ENCODE data around the gene WFDC2.

Gene WFDC2

DNA sequence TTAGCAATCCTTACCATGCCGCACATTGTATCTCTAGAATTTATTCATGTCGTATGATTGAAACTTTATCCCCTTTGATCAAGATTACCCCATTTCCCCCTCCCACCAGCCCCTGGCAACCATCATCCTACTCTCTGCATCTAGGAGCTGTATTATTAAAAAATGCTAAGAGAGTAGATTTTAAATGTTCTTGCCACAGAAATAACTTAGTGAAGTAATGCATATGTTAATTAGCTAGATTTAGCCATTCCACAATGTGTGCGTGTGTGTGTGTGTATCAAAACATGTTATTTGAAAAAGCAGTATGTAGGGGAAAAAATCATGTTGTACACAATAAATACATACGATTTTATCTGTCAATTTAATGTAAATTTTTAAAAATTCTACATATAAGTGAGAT, 57.7 kb downstream of the WFDC2 start:
- no peaks in the 10 kb centered on the region for H3K36me3 ChIP-seq (ENCODE audit: insufficient read depth, low read depth, low read length)
- no peak overlapping the region for H3K4me3 ChIP-seq (ENCODE audit: low read length)
- H3K4me1 ChIP-seq (ENCODE audit: insufficient read depth, low read length) = no peaks in the 10 kb centered on the region
- no peaks in the 10 kb centered on the region for H3K9me3 ChIP-seq (ENCODE audit: insufficient read depth, low read depth, low read length)
- no peak overlapping the region for H3K9ac ChIP-seq (ENCODE audit: low read depth, low read length)
- no peaks in the 10 kb centered on the region; the same call in 1 of the 2 replicates for H3K27me3 ChIP-seq (ENCODE audit: insufficient read depth, low read length)
- H3K27ac ChIP-seq (ENCODE audit: low read length) = no peak overlapping the region
